GM21390 (cell line): ENCODE results near the gene CYP11A1.
"Not testable (repeated sequence)": the region's sequence is repeated elsewhere in the genome, so short reads cannot be mapped to it uniquely, and the experiment has no call there.

Experiments used
- ATAC-seq: cut with Tn5 transposase; IDR thresholded peaks from one replicate; pipeline ENCODE4 v1.9.1; 2021; ENCODE audit not compliant: unreplicated experiment

Gene CYP11A1

GRCh38 chr15:74400915-74401757 is 33.7 kb upstream of the CYP11A1 start:
- no peak for ATAC-seq

DNA sequence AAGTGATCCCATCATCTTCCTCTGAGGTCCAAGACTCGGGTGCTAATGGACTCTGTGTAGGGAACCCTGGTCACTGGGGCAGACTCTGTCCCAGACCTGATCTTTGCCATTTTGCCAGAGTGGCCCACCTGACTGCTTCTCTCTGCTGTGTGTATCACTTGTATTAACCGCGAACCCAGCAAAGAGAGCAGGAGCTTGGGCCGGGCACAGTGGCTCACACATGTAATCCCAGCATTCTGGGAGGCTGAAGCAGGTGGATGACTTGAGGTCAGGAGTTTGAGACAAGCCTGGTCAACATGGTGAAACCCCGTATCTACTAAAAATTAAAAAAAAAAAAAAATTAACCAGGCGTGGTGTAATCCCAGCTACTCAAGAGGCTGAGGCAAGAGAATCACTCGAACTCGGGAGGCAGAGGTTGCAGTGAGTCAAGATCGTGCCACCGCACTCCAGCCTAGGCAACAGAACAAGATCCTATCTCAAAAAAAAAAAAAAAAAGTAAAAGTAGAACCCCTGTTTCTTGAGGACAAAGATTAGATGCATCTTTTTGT is 32.9 kb upstream of the CYP11A1 start:
- ATAC-seq: no peak

- ATAC-seq: no peak
These were observed 32.3 kb upstream of the CYP11A1 start for GRCh38 chr15:74399511-74400312.

DNA sequence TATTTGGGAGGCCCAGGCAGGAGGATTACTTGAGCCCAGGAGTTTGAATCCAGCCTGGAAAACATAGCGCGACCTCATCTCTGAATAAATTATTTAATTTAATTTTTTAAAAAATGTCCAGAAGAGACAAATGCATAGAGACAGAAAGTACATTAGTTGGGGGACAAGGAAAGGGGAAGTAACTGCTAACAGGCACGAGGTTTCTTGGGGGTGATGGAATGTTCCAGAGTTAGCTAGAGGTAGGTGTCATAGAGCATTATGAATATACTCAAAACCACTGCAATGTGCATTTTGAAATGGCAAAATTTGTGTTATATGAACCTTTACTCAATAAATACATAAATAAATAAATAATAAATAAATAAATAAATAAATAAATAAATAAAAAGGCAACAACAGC is 31.7 kb upstream of the CYP11A1 start:
- no peak for ATAC-seq

- ATAC-seq: no peak
These were observed 30.7 kb upstream of the CYP11A1 start for GRCh38 chr15:74398183-74398582.

DNA sequence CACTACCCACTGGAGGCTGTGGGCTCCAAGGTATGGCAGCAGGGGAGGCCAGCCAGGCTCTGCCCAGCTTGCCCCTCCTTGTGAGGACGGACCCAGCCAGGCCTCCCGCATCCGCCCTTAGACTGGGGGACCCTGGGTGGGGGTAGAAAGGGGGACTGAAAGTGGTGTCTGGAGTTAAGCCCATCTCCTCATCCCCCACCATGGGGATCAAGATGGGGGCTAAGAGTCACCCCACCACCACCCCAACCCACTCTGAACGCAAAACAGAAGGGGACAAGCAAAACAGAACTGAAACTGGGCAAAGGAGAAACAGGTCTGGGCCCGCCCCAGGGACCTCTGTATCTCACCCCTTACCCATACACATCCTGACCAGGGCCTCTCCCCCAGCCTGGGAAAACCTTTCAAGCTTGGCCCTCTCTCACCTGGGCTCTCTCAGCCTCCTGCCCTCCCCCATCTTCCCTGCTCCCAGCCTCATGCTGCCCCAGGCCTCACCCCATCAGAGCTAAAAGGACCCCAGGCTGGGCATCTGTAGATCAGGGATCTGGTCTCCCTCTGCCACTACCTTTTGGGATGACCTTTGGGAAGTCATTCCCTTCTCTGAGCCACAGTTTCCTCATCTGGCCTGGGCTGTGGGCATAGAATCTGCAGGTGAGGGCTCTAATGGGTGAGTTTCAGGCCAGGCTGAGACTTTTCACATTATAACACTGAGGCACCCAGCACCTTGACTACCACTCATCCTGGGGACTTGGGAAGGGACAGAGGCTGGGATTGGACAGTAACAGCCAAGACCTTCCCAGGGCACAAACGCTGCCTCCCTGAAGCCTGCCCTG is 30.0 kb upstream of the CYP11A1 start:
- no peak for ATAC-seq

DNA sequence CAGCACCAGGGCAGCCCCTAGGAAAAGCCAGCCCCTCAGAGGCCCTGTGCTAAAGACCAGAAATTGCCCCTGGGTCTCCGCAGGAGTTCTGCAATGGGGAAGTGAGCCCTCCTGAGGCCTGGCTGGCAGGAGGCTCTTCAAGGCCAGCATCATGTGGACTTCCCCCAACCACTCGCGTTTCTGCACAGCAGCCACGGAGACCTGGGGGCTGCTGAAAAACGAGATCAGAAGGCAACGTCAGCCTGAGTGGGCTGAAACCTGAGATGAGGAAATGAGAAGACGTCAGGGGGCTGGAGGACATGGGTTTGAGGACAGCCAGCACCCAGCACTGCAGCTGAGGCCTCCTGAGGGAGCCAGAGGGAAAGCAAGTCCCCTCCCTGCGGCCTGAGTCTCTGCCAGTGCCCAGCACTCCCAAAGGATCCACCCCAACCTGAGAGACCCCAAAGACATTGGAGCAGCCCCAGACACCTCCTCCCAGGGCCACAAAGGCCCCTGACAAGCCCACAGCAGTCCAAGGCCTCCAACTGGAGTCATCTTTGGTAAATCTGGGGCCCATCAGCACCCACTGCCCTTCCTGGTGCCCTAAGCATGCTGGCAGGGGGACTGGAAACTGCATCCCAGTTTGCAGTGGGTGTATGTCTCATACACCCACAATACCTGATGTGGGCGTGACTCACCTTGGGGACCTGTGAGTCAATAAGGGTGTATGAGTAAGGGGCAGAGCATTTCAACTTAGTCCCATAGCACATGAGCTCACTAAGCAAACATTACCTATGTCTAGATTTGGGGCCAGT is 29.2 kb upstream of the CYP11A1 start:
- no peak for ATAC-seq

DNA sequence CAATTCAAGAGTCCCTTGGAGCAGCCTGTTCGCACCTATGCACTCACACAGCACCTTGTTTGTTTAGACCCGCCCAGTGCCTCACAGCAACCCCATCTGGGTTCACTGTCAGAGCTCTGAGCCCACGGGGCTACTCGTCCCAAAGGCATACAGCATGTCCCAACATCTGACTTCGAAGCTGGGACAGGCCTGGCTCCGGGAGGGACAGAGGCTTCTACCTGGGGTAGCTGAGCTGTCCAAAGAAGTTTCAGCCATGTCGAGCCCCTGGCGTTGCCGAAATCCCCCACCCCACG is 28.6 kb upstream of the CYP11A1 start:
- ATAC-seq: no peak

- no peak for ATAC-seq
These were observed 28.1 kb upstream of the CYP11A1 start for GRCh38 chr15:74395319-74396145.

DNA sequence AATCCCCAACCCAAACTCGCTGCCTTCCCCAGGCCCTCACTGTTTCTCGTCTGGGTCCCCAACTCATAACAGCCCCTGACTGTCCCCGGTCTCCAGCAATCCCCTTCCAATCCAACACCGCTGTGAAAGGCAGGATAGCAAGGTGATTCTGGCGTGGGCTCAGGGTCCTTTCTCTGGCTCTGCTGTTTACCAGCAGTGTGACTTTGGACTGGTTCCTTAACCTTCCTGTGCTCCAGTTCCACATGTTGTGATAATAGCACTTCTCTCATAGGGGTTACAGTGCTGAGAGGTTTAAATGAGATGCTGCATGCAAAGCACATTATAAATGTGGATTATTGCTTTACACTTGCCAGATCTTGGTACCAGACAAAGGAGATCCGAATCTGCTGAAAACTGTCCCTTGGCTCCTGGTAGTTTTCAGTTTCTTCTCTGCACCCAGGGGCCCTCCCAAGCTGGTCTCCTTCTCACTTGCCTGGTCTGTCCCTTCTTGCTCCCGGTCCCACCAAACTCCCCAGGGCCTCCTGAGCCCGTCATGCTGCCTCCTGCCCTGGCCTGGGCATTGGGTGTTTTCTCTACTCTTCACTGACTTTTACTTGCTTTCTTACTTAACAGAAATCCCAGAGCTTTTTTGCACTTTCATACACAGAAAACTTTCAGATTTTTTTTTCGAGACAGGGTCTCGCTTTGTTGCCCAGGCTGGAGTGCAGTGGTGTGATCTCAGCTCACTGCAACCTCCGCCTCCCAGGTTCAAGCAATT is 26.8 kb upstream of the CYP11A1 start:
- ATAC-seq: no peak

DNA sequence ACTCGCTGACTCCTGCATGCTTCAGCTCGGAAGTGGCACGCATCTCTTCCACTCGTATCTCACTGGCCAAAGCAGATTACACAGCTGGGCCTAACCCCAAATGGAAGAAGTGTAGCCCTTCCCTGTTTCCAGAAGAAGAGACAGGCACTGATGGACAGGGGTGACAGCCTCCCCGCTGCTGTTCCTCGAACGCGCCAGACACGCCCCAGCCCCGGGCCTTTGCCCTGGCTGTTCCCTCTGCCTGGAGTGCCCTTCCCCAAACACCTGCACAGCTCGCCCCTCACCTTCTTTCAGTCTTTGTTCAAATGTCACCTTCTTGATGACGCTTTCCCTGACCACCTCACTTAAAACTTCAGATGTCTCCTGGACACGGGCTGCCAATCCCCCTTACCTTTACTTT is 26.0 kb upstream of the CYP11A1 start:
- ATAC-seq: no peak

GRCh38 chr15:74392902-74393301 is 25.5 kb upstream of the CYP11A1 start:
- no peak for ATAC-seq

GRCh38 chr15:74392451-74392830 is 25.0 kb upstream of the CYP11A1 start:
- no peak for ATAC-seq

DNA sequence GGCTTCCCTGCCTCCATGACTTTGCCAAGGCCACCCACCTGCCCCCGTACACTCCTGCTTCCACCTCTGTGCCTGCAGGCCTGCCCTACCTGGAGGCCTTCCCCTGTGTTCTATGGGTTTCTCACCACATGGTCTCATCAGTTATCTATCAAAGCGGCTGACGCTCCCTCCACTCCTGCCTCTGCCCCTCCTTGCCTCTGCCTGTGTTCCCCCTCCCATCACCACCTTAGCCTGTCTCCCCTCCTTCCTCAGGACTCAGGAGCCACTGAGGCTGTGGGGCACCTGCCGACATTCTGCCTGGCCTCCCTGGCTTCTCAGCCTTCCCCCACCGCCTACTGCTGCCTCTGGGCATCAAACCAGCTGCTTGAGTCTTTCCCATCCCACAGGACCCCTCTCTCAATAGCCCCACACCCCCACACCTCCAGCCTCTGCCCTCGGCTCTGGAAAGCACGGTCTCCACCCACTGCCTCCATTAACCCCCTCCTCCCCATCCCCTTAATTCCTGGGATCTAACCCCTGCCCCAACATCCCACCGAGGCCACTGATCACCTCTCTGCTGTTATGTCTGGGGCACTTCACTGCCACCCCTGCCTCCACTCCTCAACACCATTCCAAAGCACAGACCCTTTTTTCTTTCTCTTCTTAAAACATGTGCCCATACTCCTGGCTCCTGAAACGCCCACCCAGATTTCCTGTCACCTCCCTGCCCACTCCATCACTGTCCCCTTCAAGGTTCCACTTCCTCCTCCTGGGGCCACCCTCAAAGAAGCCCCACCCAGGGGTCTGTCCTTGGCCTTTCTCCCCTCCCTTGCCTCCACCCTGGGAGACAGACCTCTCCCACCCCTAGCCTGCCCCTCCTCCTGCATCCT is 24.4 kb upstream of the CYP11A1 start:
- ATAC-seq: no peak

GRCh38 chr15:74390647-74391288 is 23.3 kb upstream of the CYP11A1 start:
- no peak for ATAC-seq

- not testable (repeated sequence) for ATAC-seq
These were observed 22.7 kb upstream of the CYP11A1 start for GRCh38 chr15:74390049-74390646.
